HG03025 (cell line): ENCODE data around the gene CHD2.
A peak's percentile ranks its signal among the peaks of the same experiment; 100 is the strongest.
"Not testable (repeated sequence)": the region's sequence is repeated elsewhere in the genome, so short reads cannot be mapped to it uniquely, and the experiment has no call there.

Source experiments
- ATAC-seq: cut with Tn5 transposase; IDR thresholded peaks from one replicate; pipeline ENCODE4 v1.9.1; 2021; ENCODE audit warnings: mild to moderate bottlenecking, moderate library complexity; ENCODE audit not compliant: unreplicated experiment, low FRiP score

The CHD2 gene

DNA sequence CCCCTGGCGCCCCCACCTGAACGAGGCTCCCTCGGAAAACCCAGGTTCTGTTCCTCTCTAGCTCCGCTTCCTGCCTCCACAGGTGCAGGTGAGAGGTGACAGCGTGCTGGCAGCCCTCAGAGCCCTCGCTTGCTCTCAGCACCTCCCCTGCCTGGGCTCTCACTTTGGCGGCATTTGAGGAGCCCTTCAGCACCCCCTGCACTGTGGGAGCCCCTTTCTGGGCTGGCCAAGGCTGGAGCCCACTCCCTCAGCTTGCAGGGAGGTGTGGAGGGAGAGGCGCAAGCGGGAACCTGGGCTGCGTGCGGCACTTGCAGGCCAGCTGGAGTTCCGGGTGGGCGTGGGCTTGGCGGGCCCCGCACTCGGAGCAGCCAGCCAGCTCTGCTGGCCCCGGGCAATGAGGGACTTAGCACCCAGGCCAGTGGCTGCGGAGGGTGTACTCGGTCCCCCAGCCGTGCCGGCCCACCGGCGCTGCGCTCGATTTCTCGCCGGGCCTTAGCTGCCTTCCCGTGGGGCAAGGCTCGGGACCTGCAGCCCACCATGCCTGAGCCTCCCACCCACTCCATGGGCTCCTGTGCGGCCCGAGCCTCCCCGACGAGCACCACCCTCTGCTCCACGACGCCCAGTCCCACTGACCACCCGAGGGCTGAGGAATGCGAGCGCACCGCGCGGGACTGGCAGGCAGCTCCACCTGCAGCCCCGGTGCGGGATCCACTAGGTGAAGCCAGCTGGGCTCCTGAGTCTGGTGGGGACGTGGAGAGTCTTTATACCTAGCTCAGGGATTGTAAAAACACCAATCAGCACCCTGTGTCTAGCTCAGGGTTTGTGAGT, 131.6 kb downstream of the CHD2 start:
- not testable (repeated sequence) for ATAC-seq

- ATAC-seq = not testable (repeated sequence)
Observed at GRCh38 chr15:93032515-93033206, 132.5 kb downstream of the CHD2 start.

DNA sequence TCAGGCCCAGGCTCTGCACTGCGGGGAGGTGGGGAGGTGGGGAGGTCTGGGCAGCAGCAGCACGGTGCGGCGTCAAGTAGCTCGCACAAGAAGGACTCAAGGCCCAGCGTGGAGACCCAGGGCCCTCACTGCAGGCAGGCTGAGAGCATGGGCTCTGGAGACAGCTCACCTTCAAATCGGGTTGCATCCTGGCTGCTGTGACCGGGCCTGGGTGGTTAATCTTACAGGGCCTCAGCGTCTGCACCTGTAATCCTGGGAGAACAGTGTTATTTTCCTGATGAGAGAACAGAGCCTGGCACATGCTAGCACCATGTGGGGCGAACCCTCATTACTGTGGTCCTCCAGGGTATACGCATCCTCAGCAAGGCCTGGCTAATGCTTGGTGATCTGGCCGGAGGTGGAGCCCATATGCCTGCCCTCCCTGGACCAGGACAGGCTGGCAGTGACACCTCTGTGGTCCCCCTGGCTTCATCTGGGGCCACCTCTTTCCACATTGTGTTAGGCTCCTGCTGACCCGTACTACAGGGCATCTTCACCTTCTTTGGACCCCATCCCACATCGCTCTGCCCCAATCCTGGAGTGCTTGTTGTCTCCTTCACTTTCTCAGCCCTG, 133.4 kb downstream of the CHD2 start:
- ATAC-seq = no peak

GRCh38 chr15:93034512-93034911, 134.4 kb downstream of the CHD2 start:
- ATAC-seq = no peak

DNA sequence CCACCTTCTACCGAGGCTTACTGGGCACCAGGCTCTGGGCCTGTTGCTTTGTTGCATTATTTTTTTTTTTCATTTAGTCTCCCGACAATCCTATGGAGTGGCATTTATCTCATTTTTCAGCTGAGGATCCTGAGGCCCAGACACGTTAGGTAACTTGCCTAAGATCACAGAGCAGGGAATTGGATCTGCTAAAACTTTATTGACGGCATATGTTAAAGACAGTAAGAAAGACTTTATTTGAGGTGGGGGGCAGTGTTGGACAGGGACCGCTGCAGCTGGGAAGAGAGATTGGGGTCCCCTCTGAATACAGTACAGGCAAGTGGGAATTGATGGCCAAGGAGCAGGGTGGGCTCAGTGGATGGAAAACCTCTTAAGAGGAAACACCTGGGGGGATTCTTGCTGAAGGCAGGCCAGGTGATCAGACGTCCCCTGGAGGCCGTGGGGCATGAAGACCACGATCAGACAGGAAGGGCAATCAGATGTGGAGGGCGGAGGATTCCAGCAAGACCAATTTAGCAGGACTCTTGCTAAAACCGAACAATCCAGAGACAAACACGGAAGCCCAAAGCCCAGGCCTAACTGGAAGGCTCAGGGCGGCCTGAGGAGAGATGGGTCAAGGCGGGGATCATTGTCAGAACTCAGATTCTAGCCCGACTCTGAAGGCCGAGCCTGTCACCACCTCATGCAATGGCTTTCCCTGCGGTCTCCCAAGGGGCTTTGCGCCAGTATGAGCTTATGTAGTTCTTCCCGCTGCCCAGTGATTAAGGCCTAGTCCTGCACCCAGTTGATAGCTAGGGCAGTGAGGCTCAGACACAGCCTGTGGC, 135.2 kb downstream of the CHD2 start:
- peak; percentile 10 for ATAC-seq

- peak; percentile 72 for ATAC-seq
Observed at GRCh38 chr15:93035953-93036810, 136.1 kb downstream of the CHD2 start.

DNA sequence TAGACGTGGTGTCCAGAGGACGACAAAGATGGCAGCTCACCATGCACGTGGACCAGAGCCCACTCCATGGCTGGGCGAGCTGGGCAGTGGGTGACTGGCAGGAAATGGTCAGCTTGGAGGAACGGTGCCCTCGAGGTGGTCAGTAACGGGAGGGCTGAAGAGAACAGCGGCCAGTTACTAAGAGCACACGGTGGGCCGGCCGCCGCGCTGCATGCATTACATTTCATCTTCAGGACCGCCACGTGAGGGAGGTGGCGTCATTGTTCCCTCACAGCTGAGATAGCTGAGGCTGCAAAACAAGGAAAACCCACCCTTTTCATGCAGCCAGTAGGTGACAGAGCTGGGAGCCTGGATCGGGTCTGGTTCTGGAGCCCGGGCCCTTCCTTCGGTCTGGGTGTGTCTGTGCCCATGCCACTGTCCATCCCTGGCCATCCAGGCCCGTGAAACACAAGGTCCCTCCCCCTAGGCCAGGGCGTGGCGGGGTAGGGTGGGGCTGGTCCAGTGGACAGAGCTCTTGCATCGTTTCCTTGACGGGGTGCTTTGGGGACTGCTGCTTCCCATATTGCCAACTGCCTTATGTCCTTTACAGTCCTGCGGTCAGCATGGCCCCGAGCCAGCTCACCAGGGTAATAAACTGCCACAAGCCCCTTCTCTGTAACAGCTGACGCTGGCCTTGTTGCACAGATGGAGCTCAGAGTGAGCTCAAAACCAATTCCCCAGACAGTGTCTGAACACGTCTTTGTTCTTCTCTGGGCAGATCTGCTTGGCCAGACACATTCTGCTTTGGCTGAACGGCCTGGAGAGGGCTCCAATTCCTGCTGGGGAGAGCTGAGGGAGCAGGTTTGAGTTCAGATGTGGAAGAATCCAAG, 137.1 kb downstream of the CHD2 start:
- ATAC-seq = no peak

- no peak for ATAC-seq
Observed at GRCh38 chr15:93037820-93038705, 137.9 kb downstream of the CHD2 start.

DNA sequence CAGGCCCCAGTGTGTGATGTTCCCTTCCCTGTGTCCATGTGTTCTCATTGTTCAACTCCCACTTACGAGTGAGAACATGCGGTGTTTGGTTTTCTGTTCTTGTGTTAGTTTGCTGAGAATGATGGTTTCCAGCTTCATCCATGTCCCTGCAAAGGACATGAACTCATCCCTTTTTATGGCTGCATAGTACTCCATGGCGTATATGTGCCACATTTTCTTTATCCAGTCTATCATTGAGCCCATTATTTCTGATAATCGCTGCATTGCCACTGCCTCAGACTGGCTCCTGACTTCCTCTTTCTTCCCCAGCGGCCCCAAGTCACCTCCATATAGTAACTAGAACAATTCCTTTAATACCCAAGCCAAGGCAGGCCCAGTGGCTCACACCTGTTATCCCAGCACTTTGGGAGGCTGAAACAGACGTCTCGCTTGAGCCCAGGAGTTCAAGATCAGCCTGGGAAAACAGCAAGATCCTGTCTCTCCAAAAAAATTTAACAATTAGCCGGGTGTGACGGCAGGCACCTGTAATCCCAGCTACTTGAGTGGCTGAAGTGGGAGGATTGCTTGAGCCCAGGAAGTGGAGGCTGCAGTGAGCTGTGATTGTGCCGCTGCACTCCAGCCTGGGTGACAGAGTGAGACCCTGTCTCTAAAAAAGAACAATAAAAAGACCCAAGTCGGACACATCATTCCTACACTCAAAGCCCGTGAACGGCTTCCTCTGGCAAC, 139.6 kb downstream of the CHD2 start:
- ATAC-seq = not testable (repeated sequence)

- no peak for ATAC-seq
Observed at GRCh38 chr15:93040288-93041158, 140.4 kb downstream of the CHD2 start.

DNA sequence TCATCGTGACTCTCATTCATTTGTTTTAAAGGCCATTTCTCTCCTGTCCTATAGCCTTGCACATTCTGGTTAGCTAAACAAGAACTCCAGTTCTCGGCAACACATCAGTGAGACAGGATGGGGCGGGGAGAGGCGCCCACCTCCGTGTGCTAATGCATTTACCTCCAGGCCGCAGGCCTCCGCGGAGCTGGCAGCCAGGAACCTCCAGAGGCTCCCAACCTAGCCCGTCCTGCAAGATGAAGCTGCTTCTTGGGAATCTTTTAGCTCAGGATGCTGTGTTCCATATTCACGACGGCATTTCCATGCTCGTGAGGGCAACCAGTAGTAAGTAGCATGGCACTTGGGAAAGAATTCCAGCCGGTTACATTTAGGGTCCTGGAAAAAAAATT, 141.0 kb downstream of the CHD2 start:
- no peak for ATAC-seq

- ATAC-seq = no peak
Observed at GRCh38 chr15:93042211-93042610, 142.1 kb downstream of the CHD2 start.

- no peak for ATAC-seq
Observed at GRCh38 chr15:93042691-93043378, 142.7 kb downstream of the CHD2 start.

GRCh38 chr15:93043621-93044300, 143.6 kb downstream of the CHD2 start:
- ATAC-seq = no peak
